H1 (cell line): ENCODE data around the gene LIPA. TPM values are rescaled to one million over a fixed set of nuclear protein-coding genes. Genes with fewer than 3 reads are reported as not detected.

Experiments used
- CTCF ChIA-PET: fragments of 300-600 bp; sonication (Branson Sonifier 250); formaldehyde crosslinking; loops from one replicate; lab custom pipeline; 2021; ENCODE audit not compliant: partially characterized antibody; lab: Charles Lee
- POLR2A ChIA-PET: fragments of 300-600 bp; sonication (Branson Sonifier 250); formaldehyde crosslinking; loops from one replicate; lab custom pipeline; 2021; ENCODE audit warnings: inconsistent platforms; ENCODE audit not compliant: partially characterized antibody; lab: Charles Lee
- DNase-seq, 2 experiments: peaks; one replicate each; pipeline versions ENCODE4 v3.0.0 to v3.0.0-alpha.2; 2010 to 2022; ENCODE audit warnings: low spot score in 2 of 2, low read depth in 1 of 2, mixed read lengths in 1 of 2
- FAIRE-seq: peaks from 2 replicates; lab custom pipeline; 2011; peaks lifted over from hg19 to GRCh38; lab: Jason Lieb, UNC
- H2AFZ ChIP-seq: 2 replicates; pipeline ENCODE4 v1.8.1; 2012; ENCODE audit warnings: low read length, inconsistent platforms
- H2AK5ac ChIP-seq: 2 replicates; pipeline ENCODE4 v1.6.1; 2013; ENCODE audit warnings: low read depth, low read length
- H2BK120ac ChIP-seq: replicated peaks from 2 replicates; pipeline ENCODE3; 2013; ENCODE audit warnings: low read depth, low read length, inconsistent platforms
- H2BK12ac ChIP-seq: 2 replicates; pipeline ENCODE4 v1.6.1; 2013; ENCODE audit warnings: low read depth, low read length
- H2BK15ac ChIP-seq: 2 replicates; pipeline ENCODE4 v1.6.1; 2013; ENCODE audit warnings: low read length
- H2BK20ac ChIP-seq: 2 replicates; pipeline ENCODE4 v1.6.1; 2013; ENCODE audit warnings: low read length
- H2BK5ac ChIP-seq: 2 replicates; pipeline ENCODE4 v1.6.1; 2013; ENCODE audit warnings: low read depth, low read length
- H3K14ac ChIP-seq: 2 replicates; pipeline ENCODE4 v1.6.1; 2013; ENCODE audit warnings: inconsistent platforms; ENCODE audit not compliant: insufficient read length
- H3K18ac ChIP-seq: 2 replicates; pipeline ENCODE4 v1.6.1; 2013; ENCODE audit warnings: low read length; ENCODE audit errors: extremely low read depth
- H3K23ac ChIP-seq: 2 replicates; pipeline ENCODE4 v1.6.1; 2013; ENCODE audit warnings: inconsistent platforms; ENCODE audit not compliant: insufficient read length
- H3K23me2 ChIP-seq: 2 replicates; pipeline ENCODE4 v1.6.1; 2013; ENCODE audit warnings: low read depth, low read length
- H3K27ac ChIP-seq: 2 replicates; pipeline ENCODE4 v1.6.1; 2011; ENCODE audit warnings: low read depth, low read length, inconsistent platforms
- H3K27me3 ChIP-seq, 4 experiments: replicated peaks in 1 of 4; 1 replicate in 1 of 4; 2 replicates in 3 of 4; pipeline versions ENCODE4 v1.6.1 to v1.8.1; 2011 to 2013; ENCODE audit warnings: low read length in 3 of 4, mild to moderate bottlenecking in 3 of 4, inconsistent platforms in 2 of 4, mixed read lengths in 2 of 4, moderate library complexity in 1 of 4; ENCODE audit not compliant: control insufficient read depth in 3 of 4, insufficient read depth in 3 of 4; ENCODE audit errors: extremely low read depth in 1 of 4
- H3K36me3 ChIP-seq, 4 experiments: 2 replicates each; pipeline versions ENCODE4 v1.6.1 to v1.8.1; 2011 to 2013; ENCODE audit warnings: mild to moderate bottlenecking in 4 of 4, low read length in 3 of 4, moderate library complexity in 2 of 4, control low read depth in 1 of 4, inconsistent platforms in 1 of 4; ENCODE audit not compliant: insufficient read depth in 4 of 4, control insufficient read depth in 2 of 4
- H3K4ac ChIP-seq: replicated peaks from 2 replicates; pipeline ENCODE3; 2013; ENCODE audit warnings: low read length, low read depth, mixed read lengths, inconsistent platforms; ENCODE audit not compliant: insufficient read length
- H3K4me1 ChIP-seq, 4 experiments: replicated peaks in 1 of 4; 1 replicate in 1 of 4; 2 replicates in 3 of 4; pipeline versions ENCODE4 v1.6.1 to v1.8.1; 2011 to 2013; ENCODE audit warnings: low read length in 3 of 4, inconsistent platforms in 2 of 4, mixed read lengths in 1 of 4; ENCODE audit not compliant: insufficient read depth in 4 of 4, control insufficient read depth in 3 of 4
- H3K4me2 ChIP-seq, 2 experiments: 2 replicates each; pipeline versions ENCODE4 v1.6.1 to v1.8.1; 2011 to 2013; ENCODE audit warnings: low read depth in 2 of 2, low read length in 2 of 2, control low read depth in 1 of 2, inconsistent platforms in 1 of 2, mild to moderate bottlenecking in 1 of 2; ENCODE audit not compliant: insufficient read depth in 1 of 2
- H3K4me3 ChIP-seq, 4 experiments: fragments of 200-600, 300-600 bp in 1 of 4; sonication (generic), shearing (Covaris generic), sonication (Bioruptor Twin) in 1 of 4; 2 replicates each; pipeline versions ENCODE4 v1.5.1 to v1.8.1; 2011 to 2016; ENCODE audit warnings: low read length in 4 of 4, low read depth in 3 of 4, control low read depth in 2 of 4, inconsistent platforms in 2 of 4, mild to moderate bottlenecking in 2 of 4, mixed read lengths in 1 of 4, moderate library complexity in 1 of 4; ENCODE audit not compliant: insufficient read depth in 2 of 4; ENCODE audit errors: extremely low read depth in 1 of 4
- H3K56ac ChIP-seq: replicated peaks from 2 replicates; pipeline ENCODE3; 2013; ENCODE audit warnings: low read depth, mild to moderate bottlenecking, mixed read lengths, low read length, inconsistent platforms; ENCODE audit not compliant: insufficient read length
- H3K79me1 ChIP-seq: 2 replicates; pipeline ENCODE4 v1.6.1; 2013; ENCODE audit warnings: low read depth, low read length, control low read depth
- H3K79me2 ChIP-seq, 2 experiments: 2 replicates each; pipeline versions ENCODE4 v1.6.1 to v1.8.1; 2012 to 2013; ENCODE audit warnings: low read length in 2 of 2, mild to moderate bottlenecking in 2 of 2, inconsistent platforms in 1 of 2; ENCODE audit not compliant: insufficient read depth in 2 of 2, control insufficient read depth in 1 of 2
- H3K9ac ChIP-seq, 4 experiments: replicated peaks in 1 of 4; 1 replicate in 1 of 4; 2 replicates in 3 of 4; pipeline versions ENCODE4 v1.6.1 to v1.8.1; 2011 to 2013; ENCODE audit warnings: low read depth in 3 of 4, low read length in 3 of 4, control low read depth in 2 of 4, mild to moderate bottlenecking in 2 of 4, moderate library complexity in 2 of 4, inconsistent platforms in 1 of 4; ENCODE audit errors: extremely low read depth in 1 of 4
- H3K9me3 ChIP-seq, 2 experiments: 2 replicates each; pipeline versions ENCODE4 v1.6.1 to v1.8.1; 2012 to 2013; ENCODE audit warnings: mild to moderate bottlenecking in 2 of 2, moderate library complexity in 2 of 2, control low read depth in 1 of 2, inconsistent platforms in 1 of 2, low read depth in 1 of 2, low read length in 1 of 2, mixed read lengths in 1 of 2; ENCODE audit not compliant: insufficient read depth in 2 of 2
- H4K20me1 ChIP-seq, 2 experiments: replicated peaks in 1 of 2; 2 replicates each; pipeline versions ENCODE3 to v1.8.1; 2011 to 2013; ENCODE audit warnings: inconsistent platforms in 2 of 2, low read length in 2 of 2, mild to moderate bottlenecking in 1 of 2; ENCODE audit not compliant: insufficient read depth in 2 of 2, control insufficient read depth in 1 of 2
- H4K5ac ChIP-seq: 2 replicates; pipeline ENCODE4 v1.6.1; 2013; ENCODE audit warnings: low read length, low read depth, mixed read lengths, inconsistent platforms; ENCODE audit not compliant: insufficient read length
- H4K8ac ChIP-seq: 2 replicates; pipeline ENCODE4 v1.8.0; 2013; ENCODE audit warnings: mild to moderate bottlenecking, moderate library complexity, low read length, inconsistent platforms; ENCODE audit not compliant: insufficient read depth; ENCODE audit errors: extremely low read depth
- H4K91ac ChIP-seq: replicated peaks from 2 replicates; pipeline ENCODE3; 2013; ENCODE audit warnings: low read length, mixed read lengths, inconsistent platforms; ENCODE audit not compliant: insufficient read length
- ASH2L ChIP-seq: fragments of 200-600, 300-600 bp; sonication (generic); IDR thresholded peaks from one replicate; pipeline ENCODE4 v1.7.1; 2017; ENCODE audit warnings: low read length
- BRCA1 ChIP-seq: IDR thresholded peaks from 2 replicates; pipeline ENCODE4 v1.6.1; 2012; ENCODE audit warnings: low read depth, low read length, improper control_type of control experiment
- CBX8 ChIP-seq: fragments of 300-800, 300-1000 bp; sonication (generic); IDR thresholded peaks from 2 replicates; pipeline ENCODE4 v1.7.1; 2016; ENCODE audit warnings: low read depth, low read length, borderline replicate concordance
- EP300 ChIP-seq, 2 experiments: IDR thresholded peaks; 1 replicate in 1 of 2; 2 replicates in 1 of 2; pipeline ENCODE4 v1.6.1; 2011 to 2012; ENCODE audit warnings: low read depth in 2 of 2, low read length in 2 of 2, mild to moderate bottlenecking in 2 of 2, borderline replicate concordance in 1 of 2, inconsistent platforms in 1 of 2, moderate library complexity in 1 of 2
- HDAC6 ChIP-seq: IDR thresholded peaks from one replicate; pipeline ENCODE4 v1.7.1; 2012; ENCODE audit warnings: low read depth, mild to moderate bottlenecking, inconsistent platforms, low read length, moderate library complexity
- KDM1A ChIP-seq: fragments of 200-600, 300-600 bp; sonication (generic); IDR thresholded peaks from 2 replicates; pipeline ENCODE4 v1.7.1; 2016; ENCODE audit warnings: mild to moderate bottlenecking, low read length, borderline replicate concordance
- MAFK ChIP-seq: IDR thresholded peaks from 2 replicates; pipeline ENCODE4 v1.6.1; 2012; ENCODE audit warnings: low read depth, mild to moderate bottlenecking, improper control_type of control experiment, low read length
- NRF1 ChIP-seq: IDR thresholded peaks from 2 replicates; pipeline ENCODE4 v1.6.1; 2011; ENCODE audit warnings: mild to moderate bottlenecking, low read depth, low read length, improper control_type of control experiment
- RNF2 ChIP-seq: fragments of 200-900, 300-1000 bp; sonication (generic); IDR thresholded peaks from 2 replicates; pipeline ENCODE4 v1.7.1; 2016; ENCODE audit warnings: borderline replicate concordance, low read depth, mild to moderate bottlenecking, antibody characterized with exemption, low read length; ENCODE audit not compliant: poor library complexity, severe bottlenecking; ENCODE audit errors: missing control alignments
- SAP30 ChIP-seq: fragments of 300-600 bp; sonication (generic); IDR thresholded peaks from 2 replicates; pipeline ENCODE4 v1.7.1; 2012; ENCODE audit warnings: low read length, moderate library complexity, mild to moderate bottlenecking, inconsistent platforms; ENCODE audit not compliant: insufficient read depth, insufficient replicate concordance
- SP1 ChIP-seq: IDR thresholded peaks from 2 replicates; pipeline ENCODE4 v1.6.1; 2011; ENCODE audit warnings: low read depth, low read length
- TAF1 ChIP-seq: IDR thresholded peaks from 2 replicates; pipeline ENCODE4 v1.6.1; 2011; ENCODE audit warnings: mild to moderate bottlenecking, low read depth, low read length
- WGBS, 2 experiments: shearing (Covaris generic) in 1 of 2; methylation state at CpG; one replicate each; pipeline versions ENCODE4 v1.1.6 to v1.1.7; 2013 to 2015; ENCODE audit warnings: low lambda C conversion rate in 2 of 2, mixed read lengths in 2 of 2, inconsistent platforms in 1 of 2, low coverage in 1 of 2, missing lambda C conversion rate in 1 of 2; ENCODE audit not compliant: insufficient replicate concordance in 2 of 2, insufficient coverage in 1 of 2, insufficient read length in 1 of 2; ENCODE audit errors: extremely low coverage in 1 of 2, missing lambda C conversion rate in 1 of 2; 5-methylcytosine and 5-hydroxymethylcytosine counted together
- polyA plus RNA-seq, 7 experiments: library from polyadenylated mRNA; depleted of rRNA in 3 of 7; stranded (reverse) in 5 of 7; unstranded in 2 of 7; fragments of >200 nt in 5 of 7; fragments of 200-250 nt in 2 of 7; gene quantifications; 1 replicate in 5 of 7; 2 replicates in 1 of 7; 4 replicates in 1 of 7; pipeline versions ENCODE4 v1.2.1 to v1.2.3, GENCODE V29; 2011 to 2013; ENCODE audit warnings: missing spikeins in 2 of 7, mixed read lengths in 2 of 7
- total RNA-seq: library from RNA; stranded (reverse); fragmentation: NEBNext Ultra II Directional; extraction: Animal tissue kit (Norgen Biotek cat#: 25700); gene quantifications from 2 replicates; pipeline ENCODE4 v1.2.1, GENCODE V29; 2021

Gene LIPA
- total and polyA plus RNA-seq, 2 of the 8 experiments (the other 6 are each of a cell fraction or from before 2014, with no cell fraction given) = 18.1 to 32.4 TPM

DNA sequence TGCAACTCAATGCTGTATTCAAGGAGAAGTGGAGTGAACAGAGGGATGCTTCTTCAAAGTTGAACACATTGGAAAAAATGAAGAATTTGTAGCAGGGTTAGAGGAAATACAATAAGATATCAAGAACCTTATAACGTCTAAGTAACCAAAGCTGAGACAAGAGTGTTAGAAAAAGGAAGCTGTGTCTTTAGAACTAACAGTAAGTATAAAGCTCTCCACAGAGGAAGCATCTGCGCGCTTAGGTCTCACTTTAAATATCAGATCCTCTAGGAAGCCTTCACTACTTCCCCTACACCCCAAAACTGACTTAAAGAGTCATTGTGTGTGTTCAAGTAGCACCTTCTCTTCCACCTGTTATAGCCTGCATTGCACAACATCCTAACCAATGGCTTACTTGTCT, 87.5 kb downstream of the LIPA start:
- no peak overlapping the region for H2AK5ac ChIP-seq
- POLR2A ChIA-PET = no interaction called here
- no peak overlapping the region for H2BK12ac ChIP-seq
- H2BK5ac ChIP-seq = no peak overlapping the region
- no peaks in the 10 kb centered on the region for H3K27me3 ChIP-seq
- no peaks in the 10 kb centered on the region for H3K36me3 ChIP-seq
- no peaks in the 10 kb centered on the region for H3K79me1 ChIP-seq
- H3K27ac ChIP-seq = no peak overlapping the region
- no peak overlapping the region for H4K5ac ChIP-seq
- no peak for FAIRE-seq
- H3K23ac ChIP-seq = no peak overlapping the region
- H4K8ac ChIP-seq = no peak overlapping the region
- CTCF ChIA-PET = interaction anchor here (1.2 kb wide), 1 partner anchor 231 kb away, joined by 3 read pairs; no protein-coding TSS in a partner anchor
- H2BK120ac ChIP-seq = no peak overlapping the region
- H3K56ac ChIP-seq = no peak overlapping the region
- DNase-seq = no peak
- no peak overlapping the region for H2AFZ ChIP-seq
- H3K4me3 ChIP-seq = no peak overlapping the region
- H3K18ac ChIP-seq = no peak overlapping the region
- 92% methylated on average over 3 of the region's 3 CpGs; no CpG with 5 or more reads in 1 of the 2 experiments for WGBS, 2 experiments
- H3K14ac ChIP-seq = no peak overlapping the region
- H3K79me2 ChIP-seq = no peaks in the 10 kb centered on the region
- no peaks in the 10 kb centered on the region for H4K20me1 ChIP-seq
- H4K91ac ChIP-seq = no peak overlapping the region
- H3K4me1 ChIP-seq = no peaks in the 10 kb centered on the region
- H3K9ac ChIP-seq = no peak overlapping the region
- H3K9me3 ChIP-seq = no peaks in the 10 kb centered on the region
- no peak overlapping the region for H3K4me2 ChIP-seq
- H2BK15ac ChIP-seq = no peak overlapping the region
- no peaks in the 10 kb centered on the region for H3K23me2 ChIP-seq
- no peak overlapping the region for H3K4ac ChIP-seq
- H2BK20ac ChIP-seq = no peak overlapping the region
- TF ChIP-seq RNF2 (no peak), ASH2L (no peak), CBX8 (no peak), MAFK (no peak), NRF1 (no peak), HDAC6 (no peak), SP1 (no peak), KDM1A (no peak), TAF1 (no peak), EP300 (IDR thresholded peaks at IDR 0.05; ENCODE audit: borderline replicate concordance in 1 of 2, low read depth in 2 of 2, low read length in 2 of 2) (no peak), BRCA1 (no peak), SAP30 (no peak)
